22Rv1 (cell line): ENCODE results near the gene CDH8.

Experiments
- H3K27ac ChIP-seq: fragments of 450-650 bp; 2 replicates; pipeline ENCODE4 v1.5.1; 2017
- ZFX ChIP-seq: fragments of 450-650 bp; IDR thresholded peaks from 2 replicates; pipeline ENCODE4 v1.6.1; 2017; ENCODE audit warnings: antibody characterized with exemption, borderline replicate concordance
- TF ChIP-seq, protein P1 (sequence below): fragments of 450-650 bp; IDR thresholded peaks from 2 replicates; pipeline ENCODE4 v1.5.1; 2017; ENCODE audit warnings: mild to moderate bottlenecking

CDH8 gene

DNA sequence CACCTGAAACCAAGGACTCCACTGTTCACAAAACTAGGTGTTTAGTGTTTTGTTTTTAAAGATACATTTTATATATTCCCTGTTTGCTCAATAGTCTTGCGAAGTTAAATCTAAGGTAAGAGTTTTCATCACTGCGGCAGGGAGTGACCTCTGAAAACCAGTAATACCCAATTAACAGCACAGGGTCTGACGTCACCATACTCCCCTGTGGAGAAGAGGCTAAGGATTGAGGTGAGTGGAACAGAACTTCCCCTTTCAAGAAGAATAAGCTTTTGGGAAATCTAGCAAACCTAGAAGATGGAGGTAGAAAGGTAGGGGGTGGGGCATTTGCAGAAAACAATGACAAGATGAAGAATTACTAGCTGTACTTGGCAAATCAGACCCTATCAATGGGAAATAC, 120.7 kb downstream of the CDH8 start:
- TF ChIP-seq, protein P1, sequence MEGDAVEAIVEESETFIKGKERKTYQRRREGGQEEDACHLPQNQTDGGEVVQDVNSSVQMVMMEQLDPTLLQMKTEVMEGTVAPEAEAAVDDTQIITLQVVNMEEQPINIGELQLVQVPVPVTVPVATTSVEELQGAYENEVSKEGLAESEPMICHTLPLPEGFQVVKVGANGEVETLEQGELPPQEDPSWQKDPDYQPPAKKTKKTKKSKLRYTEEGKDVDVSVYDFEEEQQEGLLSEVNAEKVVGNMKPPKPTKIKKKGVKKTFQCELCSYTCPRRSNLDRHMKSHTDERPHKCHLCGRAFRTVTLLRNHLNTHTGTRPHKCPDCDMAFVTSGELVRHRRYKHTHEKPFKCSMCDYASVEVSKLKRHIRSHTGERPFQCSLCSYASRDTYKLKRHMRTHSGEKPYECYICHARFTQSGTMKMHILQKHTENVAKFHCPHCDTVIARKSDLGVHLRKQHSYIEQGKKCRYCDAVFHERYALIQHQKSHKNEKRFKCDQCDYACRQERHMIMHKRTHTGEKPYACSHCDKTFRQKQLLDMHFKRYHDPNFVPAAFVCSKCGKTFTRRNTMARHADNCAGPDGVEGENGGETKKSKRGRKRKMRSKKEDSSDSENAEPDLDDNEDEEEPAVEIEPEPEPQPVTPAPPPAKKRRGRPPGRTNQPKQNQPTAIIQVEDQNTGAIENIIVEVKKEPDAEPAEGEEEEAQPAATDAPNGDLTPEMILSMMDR: no peak
- no peak for TF ChIP-seq ZFX
- no peak overlapping the region for H3K27ac ChIP-seq

DNA sequence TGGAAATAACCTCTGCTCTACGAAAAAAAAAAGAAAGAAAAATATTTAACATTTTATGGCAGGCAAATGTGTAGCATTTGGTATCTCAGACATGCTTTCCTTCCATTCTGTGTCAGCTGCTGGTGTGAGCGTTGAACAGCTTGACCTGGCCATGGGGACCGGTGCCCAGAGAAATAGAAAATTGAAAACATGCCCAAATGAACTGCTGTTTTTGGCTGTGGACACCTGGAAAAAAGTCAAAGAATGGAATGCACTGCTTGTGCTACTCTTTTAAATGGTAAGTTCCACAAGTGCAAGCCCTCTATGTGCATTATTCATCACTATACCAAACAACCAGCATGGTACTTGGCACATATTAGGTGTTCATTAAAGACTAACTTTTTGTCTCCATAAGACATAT, 127.2 kb downstream of the CDH8 start:
- no peak overlapping the region for H3K27ac ChIP-seq
- no peak for TF ChIP-seq ZFX
- TF ChIP-seq, protein P1: no peak

- no peak overlapping the region for H3K27ac ChIP-seq
- no peak for TF ChIP-seq ZFX
- TF ChIP-seq, protein P1: no peak
Observed at GRCh38 chr16:61908426-61908825, 127.8 kb downstream of the CDH8 start.

DNA sequence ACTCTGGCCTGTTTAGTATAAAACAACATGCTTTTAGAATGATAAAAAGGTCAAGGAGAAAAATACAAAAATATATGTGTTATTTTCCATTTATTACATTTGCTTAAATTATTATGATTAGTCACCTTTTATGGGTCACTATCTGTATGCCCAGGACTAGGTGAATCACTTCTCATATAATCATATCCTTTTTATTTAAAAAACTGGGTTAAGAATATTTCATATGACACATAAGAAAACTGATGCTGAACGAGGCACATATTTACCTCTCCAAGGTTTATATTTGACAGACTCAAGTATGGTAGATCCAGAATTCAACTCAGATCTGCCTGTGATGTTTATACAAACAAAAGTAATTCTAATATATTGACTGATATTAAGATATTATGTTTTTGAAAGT, 134.5 kb downstream of the CDH8 start:
- no peak overlapping the region for H3K27ac ChIP-seq
- no peak for TF ChIP-seq ZFX
- TF ChIP-seq, protein P1: no peak

DNA sequence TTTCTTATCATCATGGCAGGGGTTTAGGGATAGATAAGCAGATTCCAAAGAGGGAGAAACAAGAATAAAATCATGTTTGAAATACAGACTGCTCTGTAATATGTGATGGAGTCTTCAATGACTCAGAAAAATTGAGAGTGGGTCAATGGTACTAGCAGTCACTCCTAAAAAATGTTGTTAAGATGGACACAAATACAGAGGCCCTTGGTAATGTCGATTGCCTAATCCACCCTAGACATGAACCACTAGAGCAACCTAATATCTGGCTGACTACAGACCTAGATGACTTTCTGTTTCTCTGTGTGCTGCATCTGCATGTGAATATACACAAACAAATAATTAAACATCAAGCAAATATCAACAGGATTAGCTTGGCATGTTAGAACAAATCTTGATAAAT, 135.8 kb downstream of the CDH8 start:
- TF ChIP-seq, protein P1: no peak
- no peak for TF ChIP-seq ZFX
- no peak overlapping the region for H3K27ac ChIP-seq

- H3K27ac ChIP-seq: no peak overlapping the region
Observed at GRCh38 chr16:61897657-61898056, 138.6 kb downstream of the CDH8 start.

DNA sequence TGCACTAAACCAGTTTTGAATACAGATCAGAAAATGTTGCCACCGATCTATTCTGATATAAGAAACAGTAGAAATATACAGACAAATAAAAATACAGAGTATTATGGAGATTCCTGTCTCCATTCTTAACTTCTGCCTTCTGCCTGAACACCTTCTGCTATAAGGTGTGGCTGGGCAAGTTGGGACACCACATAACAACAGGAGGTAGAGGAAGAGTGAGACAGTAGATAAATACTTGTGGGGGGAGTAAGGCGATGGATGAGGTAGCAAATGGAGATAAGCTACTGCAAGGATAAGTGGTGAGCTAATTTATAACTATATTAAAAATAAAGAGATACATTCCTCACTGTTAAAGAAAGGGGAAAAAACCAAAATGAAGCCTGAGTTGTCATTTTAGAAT, 143.7 kb downstream of the CDH8 start:
- H3K27ac ChIP-seq: no peak overlapping the region
- TF ChIP-seq, protein P1: no peak
- TF ChIP-seq ZFX: no peak

More at GRCh38 chr16:61897657-61898056, 138.6 kb downstream of the CDH8 start:
- TF ChIP-seq, protein P1: no peak
- TF ChIP-seq ZFX: no peak
